Tibial artery (tissue), 4 donors: Measurements from ENCODE around the gene ASIC1.

ENCODE experiments used
- DNase-seq, 2 donors: peaks; one replicate each; pipeline ENCODE4 v3.0.0-alpha.2; 2019
- H3K27ac ChIP-seq, 2 donors: fragments of 200-600 bp; sonication (generic) in 1 of 2; 1 replicate in 1 of 2; 2 replicates in 1 of 2; pipeline ENCODE4 v1.5.1; 2018 to 2019; ENCODE audit warnings: mild to moderate bottlenecking in 1 of 2
- H3K27me3 ChIP-seq, 2 donors: fragments of 200-600 bp; sonication (generic) in 1 of 2; one replicate each; pipeline versions ENCODE4 v1.5.1 to v1.6.0; 2016 to 2019
- H3K36me3 ChIP-seq, 3 donors: fragments of 200-600 bp; sonication (generic) in 2 of 3; one replicate each; pipeline ENCODE4 v1.5.1; 2016 to 2019; ENCODE audit warnings: mild to moderate bottlenecking in 2 of 3
- H3K4me1 ChIP-seq, 4 donors: fragments of 200-600 bp; sonication (generic) in 2 of 4; 1 replicate in 3 of 4; 2 replicates in 1 of 4; pipeline ENCODE4 v1.5.1; 2016 to 2019
- H3K4me3 ChIP-seq, 2 donors: fragments of 200-600 bp; sonication (generic) in 1 of 2; 1 replicate in 1 of 2; 2 replicates in 1 of 2; pipeline ENCODE4 v1.5.1; 2018 to 2019; ENCODE audit warnings: mild to moderate bottlenecking in 2 of 2
- H3K9me3 ChIP-seq, 3 donors: fragments of 200-600 bp; sonication (generic) in 1 of 3; one replicate each; pipeline ENCODE4 v1.5.1; 2016 to 2019
- CTCF ChIP-seq, 2 experiments: fragments of 200-600 bp in 1 of 2; fragments of 450-650 bp in 1 of 2; IDR thresholded peaks; one replicate each; pipeline ENCODE4 v1.5.1; 2017 to 2019; ENCODE audit warnings: antibody characterized with exemption in 2 of 2, mild to moderate bottlenecking in 1 of 2, moderate library complexity in 1 of 2
- intact Hi-C: fragments of 100-400 bp; cut with DNase I; formaldehyde crosslinking; loops from one replicate; pipeline ENCODE4 v1.15.0; 2023; ENCODE audit warnings: low total_unique reads

ASIC1 gene

DNA sequence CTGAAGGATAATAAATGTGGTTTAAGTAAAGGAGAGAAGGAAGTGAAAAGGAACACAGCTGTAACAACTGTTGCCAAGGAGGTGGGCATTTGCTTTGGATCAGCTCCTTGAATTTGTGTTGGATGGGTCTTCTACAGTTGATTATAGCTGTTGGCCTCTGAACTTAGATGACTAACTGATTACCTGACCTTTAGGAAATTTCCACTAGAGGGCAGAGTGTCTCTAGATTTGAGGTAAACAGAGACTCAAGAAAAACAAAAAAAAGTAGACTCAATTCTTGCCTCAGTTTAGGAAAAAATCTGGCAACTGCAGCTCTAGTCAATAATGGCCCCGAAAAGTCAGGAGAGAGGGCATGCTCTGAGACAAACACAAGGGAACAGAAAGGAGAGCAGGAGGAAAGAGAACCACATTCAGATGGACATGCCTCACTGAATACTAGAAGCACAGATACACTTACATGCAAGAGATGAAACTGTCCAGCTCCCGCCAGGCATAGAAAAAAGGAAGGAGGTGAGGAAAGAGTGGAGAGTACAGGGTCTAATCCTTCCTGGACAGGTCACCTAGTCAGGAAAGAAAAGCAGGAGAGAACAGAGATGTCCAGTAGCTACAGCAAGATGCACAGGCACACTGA, 75.2 kb downstream of the ASIC1 start:
- peaks cover 35 to 87% (median 55%) of the 10 kb centered on the region in 3 donors for H3K36me3 ChIP-seq

More for the DNA sequence above, 75.2 kb downstream of the ASIC1 start:
- no peak overlapping the region for H3K4me3 ChIP-seq
- H3K27me3 ChIP-seq = no peaks in the 10 kb centered on the region
- H3K9me3 ChIP-seq = no peaks in the 10 kb centered on the region
- H3K27ac ChIP-seq = peak overlapping the region in 1 of 2 donors; percentile 51
- intact Hi-C loops = no loop called here
- TF ChIP-seq CTCF (IDR thresholded peaks at IDR 0.05) = peak; percentile 32 to 55
- H3K4me1 ChIP-seq = peaks cover 0 to 36% (median 3%) of the 10 kb centered on the region in 4 donors
- no peak for DNase-seq
